Measurements from ENCODE around the gene ZBTB7C. TPM values are rescaled to one million over a fixed set of nuclear protein-coding genes. Genes with fewer than 3 reads are reported as not detected.
A peak's percentile ranks its signal among the peaks of the same experiment; 100 is the strongest.

The ZBTB7C gene
- polyA plus RNA-seq, 2 donors: 20.6 to 24.5 TPM

GRCh38 chr18:48351216-48352050 is 57.8 kb downstream of the ZBTB7C start:
- no peak overlapping the region for H3K4me3 ChIP-seq (ENCODE audit: low read depth in 1 of 2, low read length in 2 of 2)
- no peaks in the 10 kb centered on the region for H3K36me3 ChIP-seq (ENCODE audit: control insufficient read depth in 2 of 2, insufficient read depth in 2 of 2, low read length in 1 of 2)
- H3K27ac ChIP-seq (ENCODE audit: low read depth in 2 of 2, low read length in 1 of 2): no peak overlapping the region
- WGBS, 2 donors: 70 to 71% methylated on average over 12 of the region's 12 CpGs
- no peaks in the 10 kb centered on the region for H3K27me3 ChIP-seq (ENCODE audit: control insufficient read depth in 1 of 2, insufficient read depth in 2 of 2, low read length in 2 of 2)
- H3K9me3 ChIP-seq (ENCODE audit: control insufficient read depth in 2 of 2, insufficient read depth in 1 of 2, low read depth in 1 of 2, low read length in 1 of 2): no peaks in the 10 kb centered on the region
- H3K4me1 ChIP-seq (ENCODE audit: control insufficient read depth in 2 of 2, insufficient read depth in 2 of 2, low read length in 1 of 2): peaks cover 5 to 6% of the 10 kb centered on the region in 2 donors

- WGBS, 2 donors: 45 to 66% methylated on average over 2 of the region's 2 CpGs
- Histone ChIP-seq H3K9me3 (ENCODE audit: control insufficient read depth in 2 of 2, insufficient read depth in 1 of 2, low read depth in 1 of 2, low read length in 1 of 2) (no peaks in the 10 kb centered on the region), H3K27ac (ENCODE audit: low read depth in 2 of 2, low read length in 1 of 2) (no peak overlapping the region), H3K27me3 (ENCODE audit: control insufficient read depth in 1 of 2, insufficient read depth in 2 of 2, low read length in 2 of 2) (no peaks in the 10 kb centered on the region), H3K36me3 (ENCODE audit: control insufficient read depth in 2 of 2, insufficient read depth in 2 of 2, low read length in 1 of 2) (no peaks in the 10 kb centered on the region), H3K4me1 (ENCODE audit: control insufficient read depth in 2 of 2, insufficient read depth in 2 of 2, low read length in 1 of 2) (peaks cover 0 to 2% of the 10 kb centered on the region in 2 donors), H3K4me3 (ENCODE audit: low read depth in 1 of 2, low read length in 2 of 2) (no peak overlapping the region)
Measured at GRCh38 chr18:48348739-48349138, 60.4 kb downstream of the ZBTB7C start.

- H3K9me3 ChIP-seq (ENCODE audit: control insufficient read depth in 2 of 2, insufficient read depth in 1 of 2, low read depth in 1 of 2, low read length in 1 of 2): no peaks in the 10 kb centered on the region
- H3K27me3 ChIP-seq (ENCODE audit: control insufficient read depth in 1 of 2, insufficient read depth in 2 of 2, low read length in 2 of 2): no peaks in the 10 kb centered on the region
- 82 to 92% methylated on average over 3 of the region's 3 CpGs for WGBS, 2 donors
- H3K4me3 ChIP-seq (ENCODE audit: low read depth in 1 of 2, low read length in 2 of 2): no peak overlapping the region
- peaks cover 0 to 2% of the 10 kb centered on the region in 2 donors for H3K4me1 ChIP-seq (ENCODE audit: control insufficient read depth in 2 of 2, insufficient read depth in 2 of 2, low read length in 1 of 2)
- no peaks in the 10 kb centered on the region for H3K36me3 ChIP-seq (ENCODE audit: control insufficient read depth in 2 of 2, insufficient read depth in 2 of 2, low read length in 1 of 2)
- no peak overlapping the region for H3K27ac ChIP-seq (ENCODE audit: low read depth in 2 of 2, low read length in 1 of 2)
Measured at GRCh38 chr18:48347756-48348326, 61.3 kb downstream of the ZBTB7C start.

GRCh38 chr18:48345596-48345995 is 63.6 kb downstream of the ZBTB7C start:
- WGBS, 2 donors: 73 to 82% methylated on average over 2 of the region's 2 CpGs

GRCh38 chr18:48342581-48342980 is 66.6 kb downstream of the ZBTB7C start:
- Histone ChIP-seq H3K9me3 (ENCODE audit: control insufficient read depth in 2 of 2, insufficient read depth in 1 of 2, low read depth in 1 of 2, low read length in 1 of 2) (no peaks in the 10 kb centered on the region), H3K27me3 (ENCODE audit: control insufficient read depth in 1 of 2, insufficient read depth in 2 of 2, low read length in 2 of 2) (no peaks in the 10 kb centered on the region), H3K4me3 (ENCODE audit: low read depth in 1 of 2, low read length in 2 of 2) (no peak overlapping the region), H3K36me3 (ENCODE audit: control insufficient read depth in 2 of 2, insufficient read depth in 2 of 2, low read length in 1 of 2) (no peaks in the 10 kb centered on the region), H3K27ac (ENCODE audit: low read depth in 2 of 2, low read length in 1 of 2) (peak overlapping the region in 1 of 2 donors; percentile 15), H3K4me1 (ENCODE audit: control insufficient read depth in 2 of 2, insufficient read depth in 2 of 2, low read length in 1 of 2) (peaks cover 0 to 2% of the 10 kb centered on the region in 2 donors)
- 72% methylated on average over 6 of the region's 6 CpGs for WGBS, 2 donors

More at GRCh38 chr18:48345596-48345995, 63.6 kb downstream of the ZBTB7C start:
- Histone ChIP-seq H3K4me3 (ENCODE audit: low read depth in 1 of 2, low read length in 2 of 2) (no peak overlapping the region), H3K27ac (ENCODE audit: low read depth in 2 of 2, low read length in 1 of 2) (no peak overlapping the region), H3K9me3 (ENCODE audit: control insufficient read depth in 2 of 2, insufficient read depth in 1 of 2, low read depth in 1 of 2, low read length in 1 of 2) (no peaks in the 10 kb centered on the region), H3K4me1 (ENCODE audit: control insufficient read depth in 2 of 2, insufficient read depth in 2 of 2, low read length in 1 of 2) (peaks cover 0 to 2% of the 10 kb centered on the region in 2 donors), H3K36me3 (ENCODE audit: control insufficient read depth in 2 of 2, insufficient read depth in 2 of 2, low read length in 1 of 2) (no peaks in the 10 kb centered on the region), H3K27me3 (ENCODE audit: control insufficient read depth in 1 of 2, insufficient read depth in 2 of 2, low read length in 2 of 2) (no peaks in the 10 kb centered on the region)

- peaks cover 0 to 2% of the 10 kb centered on the region in 2 donors for H3K4me1 ChIP-seq (ENCODE audit: control insufficient read depth in 2 of 2, insufficient read depth in 2 of 2, low read length in 1 of 2)
- no peaks in the 10 kb centered on the region for H3K27me3 ChIP-seq (ENCODE audit: control insufficient read depth in 1 of 2, insufficient read depth in 2 of 2, low read length in 2 of 2)
- peak overlapping the region in 1 of 2 donors; percentile 15 for H3K27ac ChIP-seq (ENCODE audit: low read depth in 2 of 2, low read length in 1 of 2)
- H3K9me3 ChIP-seq (ENCODE audit: control insufficient read depth in 2 of 2, insufficient read depth in 1 of 2, low read depth in 1 of 2, low read length in 1 of 2): no peaks in the 10 kb centered on the region
- no peak overlapping the region for H3K4me3 ChIP-seq (ENCODE audit: low read depth in 1 of 2, low read length in 2 of 2)
- 37 to 56% methylated on average over 6 of the region's 6 CpGs for WGBS, 2 donors
- no peaks in the 10 kb centered on the region for H3K36me3 ChIP-seq (ENCODE audit: control insufficient read depth in 2 of 2, insufficient read depth in 2 of 2, low read length in 1 of 2)
Measured at GRCh38 chr18:48342125-48342524, 67.1 kb downstream of the ZBTB7C start.

- Histone ChIP-seq H3K27me3 (ENCODE audit: control insufficient read depth in 1 of 2, insufficient read depth in 2 of 2, low read length in 2 of 2) (no peaks in the 10 kb centered on the region), H3K4me1 (ENCODE audit: control insufficient read depth in 2 of 2, insufficient read depth in 2 of 2, low read length in 1 of 2) (peaks cover 0 to 2% of the 10 kb centered on the region in 2 donors), H3K27ac (ENCODE audit: low read depth in 2 of 2, low read length in 1 of 2) (no peak overlapping the region), H3K4me3 (ENCODE audit: low read depth in 1 of 2, low read length in 2 of 2) (no peak overlapping the region), H3K9me3 (ENCODE audit: control insufficient read depth in 2 of 2, insufficient read depth in 1 of 2, low read depth in 1 of 2, low read length in 1 of 2) (no peaks in the 10 kb centered on the region), H3K36me3 (ENCODE audit: control insufficient read depth in 2 of 2, insufficient read depth in 2 of 2, low read length in 1 of 2) (no peaks in the 10 kb centered on the region)
- 45 to 56% methylated on average over 8 of the region's 8 CpGs for WGBS, 2 donors
Measured at GRCh38 chr18:48340560-48340959, 68.6 kb downstream of the ZBTB7C start.

GRCh38 chr18:48339692-48340091 is 69.5 kb downstream of the ZBTB7C start:
- WGBS, 2 donors: 72 to 85% methylated on average over 4 of the region's 4 CpGs

GRCh38 chr18:48338915-48339314 is 70.3 kb downstream of the ZBTB7C start:
- H3K27me3 ChIP-seq (ENCODE audit: control insufficient read depth in 1 of 2, insufficient read depth in 2 of 2, low read length in 2 of 2): no peaks in the 10 kb centered on the region
- no peaks in the 10 kb centered on the region for H3K9me3 ChIP-seq (ENCODE audit: control insufficient read depth in 2 of 2, insufficient read depth in 1 of 2, low read depth in 1 of 2, low read length in 1 of 2)
- 78 to 89% methylated on average over 3 of the region's 3 CpGs for WGBS, 2 donors
- H3K27ac ChIP-seq (ENCODE audit: low read depth in 2 of 2, low read length in 1 of 2): no peak overlapping the region
- peaks cover 0 to 1% of the 10 kb centered on the region in 2 donors for H3K4me1 ChIP-seq (ENCODE audit: control insufficient read depth in 2 of 2, insufficient read depth in 2 of 2, low read length in 1 of 2)
- no peaks in the 10 kb centered on the region for H3K36me3 ChIP-seq (ENCODE audit: control insufficient read depth in 2 of 2, insufficient read depth in 2 of 2, low read length in 1 of 2)
- no peak overlapping the region for H3K4me3 ChIP-seq (ENCODE audit: low read depth in 1 of 2, low read length in 2 of 2)

More at GRCh38 chr18:48339692-48340091, 69.5 kb downstream of the ZBTB7C start:
- Histone ChIP-seq H3K4me1 (ENCODE audit: control insufficient read depth in 2 of 2, insufficient read depth in 2 of 2, low read length in 1 of 2) (no peaks in the 10 kb centered on the region), H3K36me3 (ENCODE audit: control insufficient read depth in 2 of 2, insufficient read depth in 2 of 2, low read length in 1 of 2) (no peaks in the 10 kb centered on the region), H3K27me3 (ENCODE audit: control insufficient read depth in 1 of 2, insufficient read depth in 2 of 2, low read length in 2 of 2) (no peaks in the 10 kb centered on the region), H3K4me3 (ENCODE audit: low read depth in 1 of 2, low read length in 2 of 2) (no peak overlapping the region), H3K9me3 (ENCODE audit: control insufficient read depth in 2 of 2, insufficient read depth in 1 of 2, low read depth in 1 of 2, low read length in 1 of 2) (no peaks in the 10 kb centered on the region), H3K27ac (ENCODE audit: low read depth in 2 of 2, low read length in 1 of 2) (no peak overlapping the region)
